Nephron (organoid): ENCODE measurements around the gene CFAP69.
"Not testable (repeated sequence)": the region's sequence is repeated elsewhere in the genome, so short reads cannot be mapped to it uniquely, and the experiment has no call there.

Experiments
- H3K27ac Mint-ChIP-seq, 3 experiments: 2 replicates each; pipeline ENCODE4 v1.8.0; 2020; ENCODE audit warnings: mixed read lengths in 3 of 3, mild to moderate bottlenecking in 2 of 3, moderate library complexity in 1 of 3
- H3K27me3 Mint-ChIP-seq: 2 replicates; pipeline ENCODE4 v1.8.0; 2021; ENCODE audit warnings: low read depth, mild to moderate bottlenecking, moderate library complexity, mixed read lengths
- H3K36me3 Mint-ChIP-seq: 2 replicates; pipeline ENCODE4 v1.8.0; 2020; ENCODE audit warnings: low read depth, mixed read lengths
- H3K4me1 Mint-ChIP-seq: 2 replicates; pipeline ENCODE4 v1.8.0; 2020; ENCODE audit warnings: mixed read lengths
- H3K4me3 Mint-ChIP-seq, 3 experiments: 2 replicates each; pipeline ENCODE4 v1.8.0; 2020; ENCODE audit warnings: mild to moderate bottlenecking in 3 of 3, mixed read lengths in 3 of 3, moderate library complexity in 2 of 3
- H3K9me3 Mint-ChIP-seq: 2 replicates; pipeline ENCODE4 v1.8.0; 2020; ENCODE audit warnings: mixed read lengths
- CTCF ChIP-seq, 3 experiments: fragments of 200-600 bp; sonication (generic); IDR thresholded peaks; one replicate each; pipeline ENCODE4 v1.5.0; 2021; ENCODE audit warnings: antibody characterized with exemption in 3 of 3; ENCODE audit not compliant: unreplicated experiment in 3 of 3

The CFAP69 gene

DNA sequence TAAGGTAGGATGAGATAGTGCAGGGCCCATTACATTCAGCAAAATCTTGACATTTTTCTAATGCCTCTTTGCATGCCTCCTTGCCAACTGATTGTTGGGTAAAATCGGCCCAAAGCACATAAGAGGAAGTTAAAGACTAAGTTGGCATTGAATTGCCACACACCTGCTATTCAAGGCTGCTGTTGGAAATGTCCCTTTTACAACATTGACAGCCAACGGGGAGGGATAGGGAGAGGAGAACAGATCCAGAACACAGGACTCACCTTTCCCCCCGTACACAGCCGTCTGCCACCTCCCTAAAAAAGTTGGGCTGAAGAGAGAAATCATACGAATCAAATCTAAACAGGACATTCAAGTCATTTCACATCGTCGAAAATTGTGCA is 75.4 kb downstream of the CFAP69 start:
- peak overlapping the region; percentile 65 to 69 (median 68) for H3K4me3 Mint-ChIP-seq
- peaks cover 5% of the 10 kb centered on the region for H3K4me1 Mint-ChIP-seq
- no peak overlapping the region for H3K27ac Mint-ChIP-seq
- peaks cover 76% of the 10 kb centered on the region for H3K27me3 Mint-ChIP-seq
- H3K36me3 Mint-ChIP-seq = no peaks in the 10 kb centered on the region
- no peaks in the 10 kb centered on the region for H3K9me3 Mint-ChIP-seq
- TF ChIP-seq CTCF (IDR thresholded peaks at IDR 0.05; ENCODE audit: unreplicated experiment in 3 of 3) = no peak

GRCh38 chr7:90320801-90321494 is 76.0 kb downstream of the CFAP69 start, which contains the start of gene FAM237B:
Gene FAM237B, minus strand, starts transcription at chr7:90321304. Its CDS starts 1,556 bp downstream, at chr7:90319748.
- Mint-ChIP-seq H3K27me3 (peaks cover 78% of the 10 kb centered on the region), H3K27ac (no peak within 1 kb of the TSS), H3K9me3 (no peaks in the 10 kb centered on the region), H3K36me3 (no peaks in the 10 kb centered on the region), H3K4me1 (peaks cover 5% of the 10 kb centered on the region), H3K4me3 (peak within 1 kb of the TSS; percentile 69 to 73 (median 70))
- no peak for TF ChIP-seq CTCF (IDR thresholded peaks at IDR 0.05; ENCODE audit: unreplicated experiment in 3 of 3)

GRCh38 chr7:90322837-90323236 is 77.9 kb downstream of the CFAP69 start:
- no peak overlapping the region for H3K4me3 Mint-ChIP-seq
- H3K4me1 Mint-ChIP-seq = peaks cover 5% of the 10 kb centered on the region
- no peak for TF ChIP-seq CTCF (IDR thresholded peaks at IDR 0.05; ENCODE audit: unreplicated experiment in 3 of 3)
- H3K9me3 Mint-ChIP-seq = no peaks in the 10 kb centered on the region
- H3K36me3 Mint-ChIP-seq = no peaks in the 10 kb centered on the region
- peaks cover 66% of the 10 kb centered on the region for H3K27me3 Mint-ChIP-seq
- no peak overlapping the region for H3K27ac Mint-ChIP-seq

DNA sequence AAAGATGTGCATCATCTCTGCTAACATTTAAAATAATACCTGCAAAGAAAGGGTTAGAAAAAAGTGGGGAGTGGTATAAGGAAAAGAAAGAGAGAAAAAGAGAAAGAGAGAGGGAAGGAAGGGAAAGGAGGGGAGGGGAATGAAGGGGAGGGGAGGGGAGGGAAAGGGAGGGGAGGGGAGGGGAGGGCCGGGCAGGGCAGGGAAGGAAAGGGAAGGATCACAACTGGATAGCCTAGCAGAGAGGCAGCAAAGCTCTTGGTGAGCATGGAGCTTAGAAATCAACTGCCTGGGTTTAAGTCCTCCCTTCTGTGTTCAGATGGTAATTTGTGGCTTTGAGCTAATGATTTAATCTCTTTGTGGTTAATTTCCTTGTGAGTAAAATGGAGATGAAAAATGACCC is 81.5 kb downstream of the CFAP69 start:
- Mint-ChIP-seq H3K27ac (no peak overlapping the region), H3K36me3 (no peaks in the 10 kb centered on the region), H3K27me3 (peaks cover 41% of the 10 kb centered on the region), H3K4me3 (no peak overlapping the region), H3K4me1 (peaks cover 3% of the 10 kb centered on the region), H3K9me3 (no peaks in the 10 kb centered on the region)
- TF ChIP-seq CTCF (IDR thresholded peaks at IDR 0.05; ENCODE audit: unreplicated experiment in 3 of 3) = no peak

DNA sequence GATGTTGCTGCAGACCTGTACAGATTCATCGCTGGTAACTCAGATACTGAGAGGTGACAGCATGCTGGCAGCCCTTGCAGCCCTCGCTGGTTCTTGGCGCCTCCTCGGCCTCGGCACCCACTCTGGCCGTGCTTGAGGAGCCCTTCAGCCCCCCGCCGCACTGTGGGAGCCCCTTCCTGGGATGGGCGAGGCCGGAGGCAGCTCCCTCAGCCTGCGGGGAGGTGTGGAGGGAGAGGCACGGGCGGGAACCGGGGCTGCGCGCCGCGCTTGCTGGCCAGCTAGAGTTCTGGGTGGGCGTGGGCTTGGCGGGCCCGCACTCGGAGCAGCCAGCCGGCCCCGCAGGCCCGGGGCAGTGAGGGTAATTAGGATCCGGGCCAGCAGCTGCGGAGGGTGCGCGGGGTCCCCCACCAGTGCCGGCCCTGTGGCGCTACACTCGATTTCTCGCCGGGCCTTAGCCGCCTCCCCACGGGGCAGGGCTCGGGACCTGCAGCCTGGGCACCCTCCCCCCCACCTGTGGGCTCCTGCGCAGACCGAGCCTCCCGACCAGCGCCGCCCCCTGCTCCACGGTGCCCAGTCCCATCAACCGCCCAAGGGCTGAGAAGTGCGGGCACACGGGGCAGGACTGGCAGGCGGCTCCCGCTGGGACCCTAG is 89.3 kb downstream of the CFAP69 start:
- H3K4me3 Mint-ChIP-seq = no peak overlapping the region
- no peaks in the 10 kb centered on the region for H3K9me3 Mint-ChIP-seq
- TF ChIP-seq CTCF (IDR thresholded peaks at IDR 0.05; ENCODE audit: unreplicated experiment in 3 of 3) = no peak
- no peaks in the 10 kb centered on the region for H3K36me3 Mint-ChIP-seq
- no peak overlapping the region for H3K27ac Mint-ChIP-seq
- peaks cover 10% of the 10 kb centered on the region for H3K27me3 Mint-ChIP-seq
- no peaks in the 10 kb centered on the region for H3K4me1 Mint-ChIP-seq

DNA sequence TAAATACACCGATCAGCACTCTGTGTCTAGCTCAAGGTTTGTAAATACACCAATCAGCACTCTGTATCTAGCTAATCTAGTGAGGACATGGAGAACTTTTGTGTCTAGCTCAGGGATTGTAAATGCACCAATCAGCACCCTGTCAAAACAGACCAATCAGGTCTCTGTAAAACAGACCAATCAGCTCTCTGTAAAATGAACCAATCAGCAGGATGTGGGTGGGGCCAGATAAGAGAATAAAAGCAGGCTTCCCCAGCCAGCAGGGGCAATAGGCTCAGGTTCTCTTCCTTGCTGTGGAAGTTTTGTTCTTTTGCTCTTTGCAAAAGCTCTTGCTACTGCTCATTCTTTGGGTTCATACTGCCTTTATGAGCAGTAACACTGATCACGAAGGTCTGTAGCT is 90.0 kb downstream of the CFAP69 start:
- not testable (repeated sequence) for H3K36me3 Mint-ChIP-seq, H3K4me3 Mint-ChIP-seq, H3K27ac Mint-ChIP-seq

More for the DNA sequence above, 90.0 kb downstream of the CFAP69 start:
- H3K4me1 Mint-ChIP-seq, H3K9me3 Mint-ChIP-seq: not testable (repeated sequence)
- peaks cover 10% of the 10 kb centered on the region for H3K27me3 Mint-ChIP-seq
